Left cardiac atrium (tissue), 4 donors: ENCODE measurements around the gene MORC1. TPM values are rescaled to one million over a fixed set of nuclear protein-coding genes. Genes with fewer than 3 reads are reported as not detected.
"Not testable (repeated sequence)": the region's sequence is repeated elsewhere in the genome, so short reads cannot be mapped to it uniquely, and the experiment has no call there.

Source experiments
- ATAC-seq, 2 donors: fragments of 200-7000 bp; cut with Tn5 transposase; one replicate each; pipeline ENCODE4 v1.9.1; 2020; ENCODE audit warnings: mild to moderate bottlenecking in 2 of 2, moderate library complexity in 2 of 2
- DNase-seq: peaks from one replicate; pipeline ENCODE4 v3.0.0-alpha.2; 2020
- intact Hi-C, 2 donors: fragments of 100-400 bp; cut with DNase I; formaldehyde crosslinking; loops; one replicate each; pipeline versions ENCODE4 v1.14.1 to v1.15.1; 2022 to 2023
- total RNA-seq, 2 donors: library from RNA; stranded (reverse); fragmentation: NEBNext Ultra II Directional; extraction: Animal tissue kit (Norgen Biotek cat#: 25700); gene quantifications; one replicate each; pipeline ENCODE4 v1.2.1, GENCODE V29; 2021
- donor health status: DM: no; HTN: yes; CAD: no.
- donor health status: DM: no; HTN: yes; CAD: no; lungs with severe emphysema.
- donor health status: DM: yes; HTN: yes; CAD: no.
- donor health status: Dilated cardiomyopathy.

MORC1 gene
- total RNA-seq, 2 donors from 2014 or later = not detected

DNA sequence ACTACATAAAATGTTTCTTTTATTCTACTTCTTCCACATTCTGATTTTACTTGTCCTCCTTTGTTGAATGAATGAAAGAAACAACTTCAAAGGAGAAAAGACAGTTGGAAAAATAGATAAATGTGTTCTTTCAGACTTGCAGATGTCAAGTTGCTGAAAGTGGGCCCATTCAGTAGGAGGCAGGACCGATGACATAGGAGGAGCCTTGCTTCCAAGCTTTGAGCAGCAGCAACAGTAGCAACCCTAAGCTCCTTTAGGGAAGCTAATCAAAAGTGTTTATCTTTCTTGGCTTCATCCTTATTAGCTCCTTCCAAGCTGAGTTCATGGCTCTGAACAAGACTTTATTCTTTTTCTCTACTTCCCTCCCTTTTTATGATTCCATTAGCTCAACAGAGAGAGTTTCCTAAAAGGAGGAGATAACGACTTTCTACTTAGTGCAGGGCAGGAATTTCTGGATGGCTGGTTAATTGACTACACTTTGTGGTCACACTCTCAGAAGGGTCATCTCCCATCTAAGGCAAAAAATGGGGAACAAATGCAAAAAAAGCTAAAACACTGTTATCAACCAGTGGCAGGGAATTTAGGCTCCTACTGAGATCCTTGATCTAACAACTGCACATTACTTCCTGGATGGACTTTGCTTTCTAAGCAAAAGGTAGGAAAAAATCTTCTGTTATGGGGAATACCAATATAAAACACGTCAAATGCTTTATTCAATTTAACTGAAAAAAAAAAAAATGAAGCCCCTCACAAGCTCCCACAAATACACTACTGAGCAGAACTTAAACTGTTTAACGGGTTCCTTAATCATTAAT lies 4.8 kb downstream of the MORC1 start:
- DNase-seq = no peak
- ATAC-seq = no peak
- intact Hi-C loops = no loop called here

DNA sequence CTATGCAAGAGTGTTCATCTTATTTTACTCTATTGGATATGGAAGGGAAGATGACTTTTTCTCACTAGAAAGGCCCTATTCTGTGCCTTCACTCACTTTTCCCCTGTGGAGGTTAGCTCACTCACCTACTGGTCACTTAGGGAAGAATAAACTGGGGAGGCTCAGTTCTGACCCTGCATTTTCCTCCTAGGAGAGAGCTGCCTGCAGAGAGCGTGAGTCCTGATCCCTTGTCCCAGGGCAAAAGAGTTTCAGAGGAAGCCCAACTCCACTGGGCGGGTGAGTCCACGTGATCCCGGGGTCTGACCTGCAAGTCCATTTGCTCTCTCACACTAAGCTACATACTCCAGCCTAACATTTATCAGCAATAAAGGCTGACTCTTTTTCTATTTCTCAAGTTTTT lies 8.4 kb downstream of the MORC1 start:
- ATAC-seq (no peak), DNase-seq (no peak)
- intact Hi-C loops = no loop called here

DNA sequence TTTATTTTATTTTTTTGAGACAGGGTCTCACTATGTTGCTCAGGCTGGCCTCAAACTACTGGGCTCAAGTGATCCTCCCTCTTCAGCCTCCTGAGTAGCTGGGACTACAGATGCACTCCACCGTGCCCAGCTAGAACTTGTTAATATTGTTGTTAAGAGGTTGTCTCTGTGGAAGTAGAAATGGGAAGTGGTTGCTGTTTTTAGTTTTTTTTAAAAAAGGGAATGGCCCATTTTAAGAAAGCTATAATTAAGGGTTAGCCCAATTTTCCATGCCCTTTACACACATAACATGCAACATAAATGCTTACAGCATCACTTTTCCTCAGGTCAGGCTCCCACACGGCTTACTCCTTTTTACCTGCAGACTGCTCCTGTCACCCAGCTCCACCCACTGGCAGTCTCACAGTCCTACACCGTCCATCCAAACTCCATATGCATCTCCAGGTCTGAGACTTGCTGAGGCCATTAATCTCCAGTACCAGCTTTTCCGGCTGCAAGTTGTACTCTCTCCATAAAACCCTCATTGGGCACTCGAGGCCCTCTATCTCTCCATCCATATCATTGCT lies 19.8 kb downstream of the MORC1 start:
- no peak for DNase-seq
- intact Hi-C loops = no loop called here
- no peak for ATAC-seq

DNA sequence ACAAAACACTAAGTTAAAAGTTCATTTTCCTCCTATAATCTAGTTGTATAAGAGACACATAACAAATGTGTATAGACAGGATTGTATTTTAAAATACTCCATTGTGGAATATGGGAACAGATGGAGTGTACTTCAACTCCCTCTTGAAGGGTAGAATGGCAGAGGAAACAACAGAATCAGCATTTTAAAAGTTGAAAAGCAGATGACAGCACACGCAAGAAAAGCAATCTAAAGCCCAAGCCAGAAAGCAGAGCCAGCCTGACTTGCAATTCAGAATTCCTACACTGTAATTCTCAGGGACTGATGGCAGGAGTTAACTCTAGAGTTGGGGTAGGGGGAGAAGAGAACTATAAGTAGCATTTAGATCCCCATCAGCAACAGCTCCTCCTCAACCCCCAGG lies 22.8 kb downstream of the MORC1 start:
- no peak for ATAC-seq
- DNase-seq = no peak
- intact Hi-C loops = no loop called here

DNA sequence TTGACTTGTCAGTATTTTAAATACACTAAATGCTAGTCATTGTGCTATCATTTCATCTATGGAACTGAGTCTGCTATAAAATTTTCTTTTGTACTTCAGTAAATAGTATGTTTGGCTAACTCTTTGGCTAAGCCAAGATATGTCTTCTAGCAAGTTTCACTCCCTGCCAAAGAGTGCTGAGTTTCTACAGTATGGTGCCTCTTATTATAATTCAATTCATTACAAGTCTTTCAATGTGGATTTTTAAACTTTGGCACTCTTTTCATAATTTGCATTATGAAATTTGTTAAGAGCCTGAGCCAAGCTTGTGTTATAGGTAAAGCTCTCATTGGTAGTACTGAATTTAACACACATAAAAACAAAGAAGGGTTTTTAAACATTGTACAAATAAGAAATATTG lies 24.4 kb downstream of the MORC1 start:
- no peak for DNase-seq
- intact Hi-C loops = no loop called here
- ATAC-seq = no peak

DNA sequence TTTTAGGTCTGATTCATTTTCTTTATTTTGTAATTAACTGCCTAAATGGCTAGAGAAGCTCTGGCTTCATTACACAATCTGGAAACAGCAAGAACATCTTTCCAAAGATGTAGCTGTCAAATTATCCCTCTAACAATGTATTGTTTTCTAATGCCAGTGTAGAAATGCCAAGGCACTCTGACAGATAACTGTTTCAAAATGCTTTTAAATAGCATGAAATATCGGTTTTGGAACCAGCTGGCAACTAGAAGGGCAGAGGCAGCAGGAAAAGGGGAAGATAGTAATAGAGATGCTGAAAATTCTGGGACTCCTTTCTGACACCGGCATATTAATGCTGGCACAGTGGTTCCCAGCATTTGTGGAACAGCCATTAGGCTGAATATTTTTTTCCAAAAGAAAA lies 26.1 kb downstream of the MORC1 start:
- intact Hi-C loops = no loop called here
- ATAC-seq = no peak
- no peak for DNase-seq

DNA sequence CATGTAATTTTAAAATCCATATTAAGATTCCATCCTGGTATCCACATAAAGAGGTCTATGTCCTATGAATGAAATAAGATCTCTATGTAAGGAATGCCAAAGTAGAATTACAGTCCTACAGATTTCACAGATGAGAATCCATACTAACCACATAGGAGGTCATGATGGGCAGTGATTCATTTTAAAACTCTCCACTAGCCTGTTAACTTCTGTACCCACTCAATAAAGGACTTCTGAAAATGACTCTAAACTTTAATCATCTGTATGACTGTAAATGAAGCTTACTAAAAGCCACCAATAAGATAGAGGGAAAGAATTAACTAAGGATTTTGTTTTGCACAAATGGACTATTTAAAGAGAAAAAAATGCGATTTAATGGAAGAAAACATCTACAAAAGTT lies 28.7 kb downstream of the MORC1 start:
- intact Hi-C loops = no loop called here
- ATAC-seq = no peak

DNA sequence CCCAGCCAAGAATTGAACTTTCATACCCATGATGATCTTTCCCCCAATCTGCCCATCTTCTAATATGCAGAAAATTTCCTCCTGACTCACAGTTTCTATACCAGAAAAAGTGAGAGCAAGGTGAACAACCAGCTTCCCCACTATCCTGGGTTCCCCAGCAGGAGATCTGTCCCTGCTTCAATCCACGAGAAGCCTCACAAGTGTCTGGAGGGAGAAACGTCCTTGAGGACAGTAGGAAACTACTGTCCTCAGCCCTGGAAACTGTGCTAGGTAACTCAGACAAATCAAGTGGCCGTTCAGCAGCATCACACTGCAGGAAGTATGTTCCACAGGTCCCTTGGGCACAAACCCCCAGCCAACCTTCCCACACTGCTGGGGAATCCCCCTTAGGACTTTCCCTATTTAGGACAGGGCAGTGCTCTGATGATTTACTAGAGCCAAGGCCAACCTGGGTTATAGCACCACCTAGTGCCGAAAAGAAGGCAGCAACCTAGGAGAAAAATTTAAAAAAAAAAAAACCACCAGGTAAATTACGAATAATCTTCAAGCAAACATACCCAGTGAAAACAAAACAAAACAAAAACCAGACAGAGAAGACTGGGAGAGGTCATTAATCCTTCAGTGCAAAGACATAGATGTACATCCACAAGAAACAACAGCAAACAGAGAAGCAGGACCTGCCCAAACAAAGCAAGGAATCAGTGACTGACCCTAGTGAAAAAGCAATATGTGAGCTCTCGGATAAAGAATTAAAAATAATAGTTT lies 36.0 kb downstream of the MORC1 start:
- DNase-seq = no peak
- intact Hi-C loops = no loop called here
- ATAC-seq = no peak

More for the DNA sequence above, 28.7 kb downstream of the MORC1 start:
- DNase-seq = no peak

DNA sequence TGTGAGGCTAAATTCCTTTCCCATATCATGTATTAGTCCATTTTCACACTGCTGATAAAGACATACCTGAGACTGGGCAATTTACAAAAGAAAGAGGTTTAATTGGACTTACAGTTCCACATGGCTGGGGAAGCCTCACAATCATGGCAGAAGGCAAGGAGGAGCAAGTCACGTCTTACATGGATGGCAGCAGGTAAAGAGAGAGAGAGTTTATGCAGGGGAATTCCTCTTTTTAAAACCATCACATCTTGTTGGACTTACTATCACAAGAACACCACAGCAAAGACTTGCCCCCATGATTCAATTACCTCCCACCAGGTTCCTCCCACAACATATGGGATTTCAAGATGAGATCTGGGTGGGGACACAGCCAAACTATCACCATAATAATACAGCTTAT lies 37.8 kb downstream of the MORC1 start:
- ATAC-seq, intact Hi-C loops, DNase-seq: not testable (repeated sequence)

DNA sequence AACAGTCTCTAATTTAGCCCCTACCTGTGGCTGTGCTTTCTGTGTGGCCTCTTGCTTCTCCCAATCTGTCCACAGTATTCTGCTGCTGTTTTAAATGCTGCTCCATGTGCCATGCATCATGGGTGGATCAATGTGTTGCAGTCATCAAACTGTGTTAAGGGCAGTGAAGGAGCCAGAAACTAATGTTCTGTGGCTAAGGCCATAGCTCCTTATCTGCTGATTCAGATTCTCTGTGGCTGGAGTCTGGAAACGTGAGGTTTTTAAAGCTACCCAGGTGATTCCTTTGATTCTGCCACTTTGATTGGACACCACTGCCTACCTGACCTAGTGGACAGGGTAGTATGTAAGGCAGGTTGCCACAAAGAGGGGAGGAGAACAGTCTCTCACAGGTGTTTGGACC lies 44.8 kb downstream of the MORC1 start:
- ATAC-seq = no peak
- intact Hi-C loops = loop anchor here in 1 of 2 donors (5.0 kb wide), 1 partner anchor 51 kb away; no protein-coding TSS in a partner anchor
- DNase-seq = no peak

DNA sequence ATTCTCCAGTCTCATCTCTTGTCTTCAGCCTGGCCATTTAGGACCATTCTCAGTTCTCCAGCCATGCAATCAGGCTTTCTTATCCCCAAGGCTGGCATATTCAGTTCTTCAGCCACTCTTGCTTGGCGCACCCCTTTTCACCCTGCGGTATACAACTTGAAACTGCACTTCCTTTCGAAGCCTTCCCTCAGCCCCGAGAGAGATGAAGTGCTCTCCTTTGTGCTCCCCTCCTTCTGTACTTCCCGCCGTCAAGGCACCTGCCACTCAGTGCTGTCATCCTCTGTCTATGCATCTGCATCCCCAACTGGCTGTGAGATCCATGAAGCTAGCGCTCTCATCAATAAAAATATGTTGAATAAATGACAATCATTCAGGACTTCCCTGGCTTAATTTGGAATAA lies 45.7 kb downstream of the MORC1 start:
- intact Hi-C loops = loop anchor here in 1 of 2 donors (5.0 kb wide), 1 partner anchor 50 kb away; no protein-coding TSS in a partner anchor
- DNase-seq (no peak), ATAC-seq (no peak)

DNA sequence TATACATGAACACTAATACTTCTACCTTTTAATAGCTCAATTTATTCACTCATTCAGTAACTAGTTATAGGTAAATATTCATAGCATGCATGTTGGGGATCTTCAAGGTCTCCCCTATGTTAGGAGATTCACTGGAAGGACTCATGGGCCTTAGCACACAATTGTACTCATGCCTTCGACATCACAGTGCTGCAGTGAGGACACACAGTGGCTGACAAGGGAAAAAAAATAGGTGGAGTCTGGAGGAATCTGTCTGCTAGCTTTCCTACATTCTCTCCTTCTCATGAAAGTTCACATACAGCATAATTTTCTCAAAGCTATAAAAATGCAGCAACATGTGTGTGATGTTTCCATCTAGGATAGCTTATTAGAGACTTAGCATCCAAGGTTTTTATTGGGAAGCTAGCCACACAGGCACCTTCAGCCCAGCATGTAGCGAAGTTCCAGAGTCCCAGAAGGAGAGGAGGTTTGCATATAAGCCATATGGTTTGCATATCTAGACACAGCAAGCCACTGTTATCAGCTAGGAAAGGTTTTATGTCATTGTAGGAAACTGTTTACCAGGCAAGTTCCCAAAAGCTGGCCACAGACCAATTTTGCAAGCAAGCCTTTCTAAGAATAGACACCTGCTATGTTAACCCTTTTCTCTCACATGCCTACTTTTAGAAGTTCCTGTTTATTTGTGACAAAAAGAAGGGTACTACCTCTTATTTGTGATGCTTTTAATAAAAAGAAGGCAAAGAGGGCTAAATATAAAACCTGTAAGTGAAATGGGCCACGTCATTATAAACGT lies 46.4 kb downstream of the MORC1 start:
- DNase-seq (no peak), ATAC-seq (no peak)
- intact Hi-C loops = loop anchor here in 1 of 2 donors (5.0 kb wide), 1 partner anchor 49 kb away; no protein-coding TSS in a partner anchor

DNA sequence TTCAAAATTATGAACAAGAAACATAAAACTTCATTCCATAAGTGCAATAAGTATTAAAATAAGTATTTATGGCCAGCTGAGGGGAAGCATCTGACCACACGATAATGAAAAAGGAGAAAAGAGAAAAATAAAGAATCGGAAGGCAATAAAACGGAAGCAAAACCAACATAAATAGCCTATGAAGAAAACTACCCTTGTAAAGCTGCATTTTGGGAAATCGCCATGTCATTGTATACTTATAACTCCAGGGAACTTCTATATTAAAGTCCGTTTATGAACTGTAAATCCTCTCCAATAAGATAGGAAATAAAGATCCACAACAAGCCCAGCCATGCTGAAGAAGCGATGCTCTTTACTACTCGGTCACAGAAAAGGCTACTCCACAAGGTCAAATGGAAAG lies 47.7 kb downstream of the MORC1 start:
- intact Hi-C loops = loop anchor here in 1 of 2 donors (5.0 kb wide), 1 partner anchor 48 kb away; no protein-coding TSS in a partner anchor
- DNase-seq = no peak
- no peak for ATAC-seq

DNA sequence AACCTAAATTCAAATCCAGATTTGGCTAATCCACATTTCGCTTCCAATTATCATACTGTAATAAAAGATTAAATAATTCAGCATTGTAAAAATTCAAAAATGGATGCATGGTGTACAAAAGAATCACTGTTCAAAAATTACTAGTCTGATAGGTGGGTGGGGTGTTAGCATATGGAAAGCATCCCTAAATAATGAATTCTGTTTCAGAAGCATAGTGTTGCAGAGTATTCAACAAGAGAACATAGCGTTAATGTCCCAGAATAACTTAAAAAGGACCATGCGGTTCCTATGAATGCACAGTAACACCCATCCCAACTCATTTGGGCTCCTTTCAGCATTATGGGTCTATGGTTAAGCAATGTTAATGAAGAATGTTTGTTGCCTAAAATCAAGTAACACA lies 51.1 kb downstream of the MORC1 start:
- ATAC-seq (no peak), DNase-seq (no peak)
- intact Hi-C loops = no loop called here

DNA sequence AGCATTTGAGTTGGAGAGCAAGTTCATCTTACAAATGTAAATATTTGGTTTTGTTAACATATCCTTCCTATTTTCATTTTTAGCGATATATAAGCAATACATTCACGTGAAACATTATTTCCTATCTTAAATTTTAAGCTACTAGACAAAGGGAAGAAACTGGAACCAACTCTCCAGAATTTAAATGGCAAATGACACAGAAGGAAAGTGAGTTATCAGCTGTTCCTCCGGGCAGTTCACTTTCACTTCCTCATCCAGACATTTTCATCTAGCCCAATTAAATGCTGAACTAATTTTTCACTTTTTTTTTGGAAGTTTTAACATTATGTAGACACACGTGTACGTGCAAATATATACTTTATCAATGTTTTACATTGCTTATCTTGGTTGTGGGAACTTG lies 58.7 kb downstream of the MORC1 start:
- intact Hi-C loops = no loop called here
- no peak for ATAC-seq
- DNase-seq = no peak

DNA sequence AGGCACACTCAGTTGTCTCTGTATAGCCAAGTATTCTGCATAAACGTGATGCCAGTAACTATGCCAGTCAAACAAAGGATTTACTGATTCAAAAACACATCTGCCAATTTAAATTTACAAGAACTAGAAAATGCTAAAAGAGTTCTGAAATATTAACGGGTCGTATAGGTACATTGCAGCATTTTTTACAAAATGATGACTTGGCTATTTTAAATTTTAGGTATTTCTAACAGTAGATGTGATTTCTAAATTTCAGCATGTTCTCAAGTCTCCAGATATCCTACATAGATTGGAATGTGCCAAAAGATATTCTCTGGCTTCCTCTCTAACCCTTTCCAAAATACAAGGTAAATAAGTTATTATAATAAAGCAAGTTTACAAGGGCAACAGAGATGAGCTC lies 60.3 kb downstream of the MORC1 start:
- intact Hi-C loops = no loop called here
- no peak for DNase-seq
- no peak for ATAC-seq

DNA sequence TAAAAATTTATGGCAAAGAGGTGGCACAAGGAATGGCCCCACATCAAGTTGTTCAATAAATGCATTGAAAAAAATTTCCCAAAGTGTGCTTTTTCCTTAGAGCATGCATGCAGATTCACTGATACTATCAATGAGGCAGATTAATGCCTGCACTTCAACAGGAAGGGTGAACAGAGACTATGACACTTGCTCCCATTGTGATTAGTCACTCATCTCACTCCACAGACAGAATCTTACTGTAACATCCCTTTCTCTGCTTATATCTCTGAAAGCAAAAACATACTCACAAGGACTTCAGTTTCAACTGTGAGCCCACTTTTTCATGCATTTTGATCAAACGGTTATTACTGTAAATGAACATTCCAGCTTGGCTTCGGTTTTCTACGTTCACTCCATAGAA lies 60.9 kb downstream of the MORC1 start:
- intact Hi-C loops = no loop called here
- no peak for DNase-seq
- ATAC-seq = no peak

DNA sequence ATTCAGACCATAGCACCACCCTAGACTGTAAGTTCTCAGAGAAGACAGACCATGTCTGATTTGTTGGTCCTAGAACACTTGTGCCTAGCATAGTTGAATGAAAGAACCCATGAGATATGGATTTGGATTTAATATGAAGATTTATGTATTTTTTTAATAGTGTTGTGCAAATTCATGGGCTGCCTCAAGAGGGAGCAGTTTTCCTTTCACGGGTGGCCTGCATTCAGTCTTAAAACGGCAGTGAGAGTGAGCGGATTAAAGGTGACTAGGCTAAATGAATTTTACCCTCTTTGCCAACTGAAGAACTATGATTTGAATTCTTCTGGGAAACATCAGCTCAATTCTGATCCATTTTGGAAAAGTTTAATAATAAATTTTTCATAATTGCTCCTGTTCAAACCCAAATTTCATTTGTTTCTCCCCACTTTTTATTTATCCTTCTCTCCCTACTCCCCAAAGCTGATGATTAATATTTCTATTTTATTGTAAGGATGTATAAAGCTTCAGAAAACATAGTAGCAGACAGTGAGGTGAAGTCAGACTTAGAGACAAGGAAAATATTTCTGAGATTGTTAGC lies 67.3 kb downstream of the MORC1 start:
- DNase-seq (no peak), ATAC-seq (no peak)
- intact Hi-C loops = no loop called here

DNA sequence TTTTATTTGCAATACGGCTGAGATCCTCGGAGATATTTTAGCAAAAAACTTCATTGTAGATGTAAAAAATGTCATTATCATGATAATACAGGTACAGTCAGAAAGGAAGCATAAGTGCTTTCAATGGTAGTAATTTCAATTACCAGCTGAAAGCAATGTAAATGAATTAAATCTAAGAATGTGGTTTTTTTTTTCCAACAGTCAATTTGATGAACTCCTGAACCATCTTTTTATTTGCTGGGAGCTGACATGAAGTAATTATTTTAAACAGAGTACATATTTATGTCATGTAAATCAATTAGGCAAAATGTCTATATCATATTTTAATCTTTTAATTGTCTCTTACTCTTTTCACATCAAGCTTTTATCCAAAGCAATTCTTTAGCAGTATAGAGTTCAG lies 70.6 kb downstream of the MORC1 start:
- intact Hi-C loops = no loop called here
- DNase-seq = no peak
- ATAC-seq = no peak
